Naive thymus-derived CD8-positive, alpha-beta T cell (primary cell): ENCODE measurements around the gene CDC42BPB. TPM values are rescaled to one million over a fixed set of nuclear protein-coding genes. Genes with fewer than 3 reads are reported as not detected.

Experiments used
- ATAC-seq, 2 donors: fragments of 150-1000 bp; cut with Tn5 transposase in 1 of 2; sonication (Bioruptor Pico), chemical (Tn5 transposase) in 1 of 2; 1 replicate in 1 of 2; 2 replicates in 1 of 2; pipeline ENCODE4 v1.10.0; 2021; ENCODE audit warnings: mild to moderate bottlenecking in 2 of 2, moderate library complexity in 2 of 2
- POLR2A ChIA-PET: fragments of 350-600 bp; sonication (Branson Sonifier 250); formaldehyde crosslinking; loops from one replicate; lab custom pipeline; 2021; ENCODE audit warnings: antibody characterized with exemption; lab: Charles Lee
- DNase-seq, 10 donors: peaks; one replicate each; pipeline versions ENCODE4 v3.0.0 to v3.0.0-alpha.2; 2020 to 2022
- H3K27ac Mint-ChIP-seq, 10 donors: one replicate each; pipeline ENCODE4 v1.8.0; 2020 to 2022; ENCODE audit warnings: mild to moderate bottlenecking in 10 of 10, mixed read lengths in 10 of 10, moderate library complexity in 4 of 10, inconsistent platforms in 1 of 10
- H3K27me3 Mint-ChIP-seq, 5 donors: one replicate each; pipeline ENCODE4 v1.8.0; 2021 to 2022; ENCODE audit warnings: mixed read lengths in 5 of 5
- H3K36me3 Mint-ChIP-seq, 3 donors: one replicate each; pipeline ENCODE4 v1.8.0; 2020 to 2022; ENCODE audit warnings: mixed read lengths in 3 of 3, mild to moderate bottlenecking in 2 of 3, inconsistent platforms in 1 of 3
- H3K4me1 Mint-ChIP-seq, 4 donors: one replicate each; pipeline ENCODE4 v1.8.0; 2021 to 2022; ENCODE audit warnings: mixed read lengths in 4 of 4
- H3K4me3 Mint-ChIP-seq, 10 donors: one replicate each; pipeline ENCODE4 v1.8.0; 2020 to 2022; ENCODE audit warnings: mild to moderate bottlenecking in 10 of 10, mixed read lengths in 10 of 10, moderate library complexity in 6 of 10, inconsistent platforms in 1 of 10
- H3K9me3 Mint-ChIP-seq, 9 donors: one replicate each; pipeline ENCODE4 v1.8.0; 2020 to 2022; ENCODE audit warnings: mixed read lengths in 9 of 9, mild to moderate bottlenecking in 3 of 9, inconsistent platforms in 1 of 9, moderate library complexity in 1 of 9
- polyA plus RNA-seq, 3 donors: library from polyadenylated mRNA; unstranded; fragments of 300-500 nt; fragmentation: Illumina TruSeq; gene quantifications; one replicate each; pipeline ENCODE4 v1.2.3, GENCODE V29; 2021
- total RNA-seq, 8 experiments: library from RNA in 2 of 8; stranded (reverse) in 2 of 8; gene quantifications; one replicate each; pipeline ENCODE4 v1.2.3 and lab custom pipeline; 2021 to 2026

Gene CDC42BPB
- total and polyA plus RNA-seq, 5 experiments from 2014 or later = 0.20 to 6.3 (median 0.73) TPM

DNA sequence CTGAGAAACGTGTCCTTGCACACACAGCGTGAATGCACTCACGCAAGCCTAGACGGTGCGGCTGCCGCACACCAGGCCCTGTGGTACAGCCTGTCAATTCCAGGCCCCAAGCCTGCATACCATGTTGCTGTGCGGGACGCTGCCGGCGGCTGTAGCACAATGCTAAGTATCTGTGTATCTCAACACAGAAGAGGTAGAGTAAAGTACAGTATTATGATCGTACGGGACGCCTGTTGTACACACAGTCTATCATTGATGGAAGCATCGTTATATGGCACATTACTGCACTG lies 89.9 kb downstream of the CDC42BPB start:
- Mint-ChIP-seq H3K4me3 (no peak overlapping the region), H3K9me3 (no peaks in the 10 kb centered on the region), H3K4me1 (no peaks in the 10 kb centered on the region), H3K36me3 (peaks cover 4 to 8% (median 6%) of the 10 kb centered on the region in 3 donors), H3K27ac (no peak overlapping the region), H3K27me3 (no peaks in the 10 kb centered on the region)
- POLR2A ChIA-PET = no interaction called here
- ATAC-seq = no peak
- no peak for DNase-seq

DNA sequence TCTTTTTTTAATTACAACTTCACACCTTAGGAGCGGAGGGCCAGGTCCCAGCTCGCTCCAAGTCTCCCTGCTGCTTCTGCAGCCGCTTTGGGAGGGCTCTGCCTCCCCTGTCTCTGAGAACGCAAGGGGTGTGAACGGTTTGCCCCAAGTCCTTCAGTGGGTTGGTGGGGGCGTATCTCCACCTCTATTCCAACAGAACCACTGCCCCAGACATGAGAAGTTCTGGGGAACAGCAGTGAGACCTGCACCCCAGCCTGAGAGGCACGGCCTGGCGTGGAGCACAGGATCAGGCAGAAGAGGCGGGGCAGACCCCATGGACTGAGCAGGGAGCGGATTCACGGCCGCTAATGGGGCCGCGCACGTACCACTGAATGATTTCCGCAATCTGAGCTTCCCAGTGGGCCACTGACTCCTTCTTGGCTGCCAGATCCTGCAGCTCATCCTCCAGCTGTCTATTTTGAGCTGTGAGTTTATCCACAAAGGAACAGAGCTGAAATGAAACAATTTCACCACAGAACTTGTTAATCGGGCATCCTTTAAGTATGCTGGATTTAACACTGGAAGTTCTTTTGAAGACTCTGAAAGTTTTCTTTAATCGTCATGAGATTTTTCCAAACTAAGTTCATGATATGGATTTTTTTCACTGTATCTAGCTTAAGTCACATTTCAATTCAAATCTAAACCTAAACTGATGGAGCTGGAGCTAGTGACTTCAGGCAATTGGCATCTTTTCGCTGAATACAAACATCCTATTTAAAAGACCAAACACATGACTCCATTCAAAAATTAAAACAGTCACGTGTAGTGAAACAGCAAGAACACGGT lies 90.5 kb downstream of the CDC42BPB start:
- peaks cover 4 to 8% (median 5%) of the 10 kb centered on the region in 3 donors for H3K36me3 Mint-ChIP-seq
- no peaks in the 10 kb centered on the region for H3K9me3 Mint-ChIP-seq
- no peaks in the 10 kb centered on the region for H3K4me1 Mint-ChIP-seq
- H3K27me3 Mint-ChIP-seq = no peaks in the 10 kb centered on the region
- ATAC-seq (no peak), DNase-seq (no peak)
- H3K27ac Mint-ChIP-seq = peak overlapping the region in 1 of 10 donors; percentile 27
- POLR2A ChIA-PET = interaction anchor here (1.2 kb wide), 1 partner anchor 234 kb away, joined by 3 read pairs; no protein-coding TSS in a partner anchor
- H3K4me3 Mint-ChIP-seq = no peak overlapping the region

DNA sequence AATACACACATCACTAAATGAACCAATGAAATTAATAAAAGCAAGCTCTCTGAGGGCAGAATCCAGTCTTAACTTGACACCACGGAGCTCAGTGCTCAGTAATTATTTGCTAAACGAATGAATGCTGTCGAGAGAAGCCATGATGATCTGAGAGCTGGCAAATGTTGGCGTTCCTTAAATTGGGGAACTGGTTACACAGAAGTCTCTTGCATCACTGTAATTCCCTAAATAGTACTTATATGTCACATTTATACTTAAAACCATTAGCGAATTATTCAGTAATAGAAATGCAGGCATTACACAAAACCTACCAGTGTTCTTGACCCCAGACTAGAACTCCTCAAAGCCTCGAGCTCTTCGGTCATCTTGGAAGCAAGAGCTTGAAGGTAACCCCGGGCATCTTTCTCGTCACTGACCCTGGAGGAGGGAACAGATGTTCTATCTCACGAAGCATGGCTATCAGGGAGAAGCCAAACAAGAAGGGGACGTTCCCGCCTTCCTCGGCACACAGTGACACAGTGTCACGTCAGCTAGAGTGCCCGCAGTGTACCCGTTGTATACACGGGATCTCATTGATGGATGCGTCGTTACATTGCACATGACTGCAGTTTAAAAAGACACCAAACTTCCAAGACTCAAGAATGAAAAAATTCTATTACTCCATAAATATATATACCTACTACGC lies 91.2 kb downstream of the CDC42BPB start:
- Mint-ChIP-seq H3K27me3 (no peaks in the 10 kb centered on the region), H3K9me3 (no peaks in the 10 kb centered on the region), H3K36me3 (peaks cover 3 to 8% (median 4%) of the 10 kb centered on the region in 3 donors), H3K4me3 (no peak overlapping the region), H3K27ac (peak overlapping the region in 1 of 10 donors; percentile 24), H3K4me1 (no peaks in the 10 kb centered on the region)
- POLR2A ChIA-PET = interaction anchor here (1.2 kb wide), 1 partner anchor 234 kb away, joined by 3 read pairs; no protein-coding TSS in a partner anchor
- no peak for DNase-seq
- no peak for ATAC-seq

DNA sequence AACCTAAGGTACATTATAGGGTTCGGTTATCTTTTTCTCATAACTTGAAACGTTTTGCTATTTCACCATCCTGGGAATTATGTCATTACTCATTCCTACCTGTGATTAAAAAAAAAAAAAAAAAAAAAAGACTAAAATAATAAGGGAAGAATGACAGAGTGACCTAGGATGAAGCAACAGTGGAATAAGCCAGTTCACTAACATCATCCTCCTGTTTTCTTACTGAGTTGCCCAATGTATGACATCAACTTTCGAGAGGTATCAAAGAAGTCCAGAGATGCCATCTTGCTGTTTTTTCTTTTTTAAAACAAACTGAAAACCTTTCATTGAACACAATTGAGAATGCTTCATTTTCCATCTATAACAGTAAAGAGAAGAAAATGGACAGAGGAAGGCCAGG lies 92.1 kb downstream of the CDC42BPB start:
- no peaks in the 10 kb centered on the region for H3K9me3 Mint-ChIP-seq
- H3K36me3 Mint-ChIP-seq = peaks cover 3 to 8% (median 4%) of the 10 kb centered on the region in 3 donors
- POLR2A ChIA-PET = no interaction called here
- no peak for DNase-seq
- H3K27ac Mint-ChIP-seq = no peak overlapping the region
- no peak overlapping the region for H3K4me3 Mint-ChIP-seq
- no peaks in the 10 kb centered on the region for H3K27me3 Mint-ChIP-seq
- ATAC-seq = no peak
- no peaks in the 10 kb centered on the region for H3K4me1 Mint-ChIP-seq

DNA sequence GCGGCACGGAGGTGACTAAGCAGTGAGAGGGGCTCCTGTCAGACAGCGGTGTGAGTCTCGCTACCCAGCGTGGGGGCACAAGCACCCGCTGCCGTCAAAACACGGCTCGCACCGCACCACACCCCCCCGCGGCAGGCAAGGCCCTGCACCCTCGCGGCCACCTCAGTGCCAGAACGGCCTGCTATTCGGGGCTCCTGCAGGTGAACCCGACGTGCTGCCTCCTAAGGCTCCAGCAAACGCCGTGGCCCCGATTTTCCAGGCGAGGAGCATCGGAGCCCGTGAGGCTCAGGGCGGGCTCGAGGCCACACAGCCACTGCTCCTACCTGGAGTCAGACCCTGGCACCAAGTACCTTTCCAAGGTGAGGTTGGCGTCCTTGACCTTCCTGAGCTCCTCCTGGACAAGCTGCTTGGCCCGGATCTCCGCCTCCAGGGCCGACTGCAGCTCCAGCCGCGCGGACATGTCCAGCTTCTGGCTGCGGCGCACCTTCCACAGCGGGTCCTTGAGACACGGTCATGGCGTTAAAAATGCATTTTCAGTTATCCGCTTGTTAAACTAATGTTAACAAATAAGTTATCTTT lies 93.1 kb downstream of the CDC42BPB start:
- H3K4me3 Mint-ChIP-seq = no peak overlapping the region
- DNase-seq = no peak
- POLR2A ChIA-PET = no interaction called here

DNA sequence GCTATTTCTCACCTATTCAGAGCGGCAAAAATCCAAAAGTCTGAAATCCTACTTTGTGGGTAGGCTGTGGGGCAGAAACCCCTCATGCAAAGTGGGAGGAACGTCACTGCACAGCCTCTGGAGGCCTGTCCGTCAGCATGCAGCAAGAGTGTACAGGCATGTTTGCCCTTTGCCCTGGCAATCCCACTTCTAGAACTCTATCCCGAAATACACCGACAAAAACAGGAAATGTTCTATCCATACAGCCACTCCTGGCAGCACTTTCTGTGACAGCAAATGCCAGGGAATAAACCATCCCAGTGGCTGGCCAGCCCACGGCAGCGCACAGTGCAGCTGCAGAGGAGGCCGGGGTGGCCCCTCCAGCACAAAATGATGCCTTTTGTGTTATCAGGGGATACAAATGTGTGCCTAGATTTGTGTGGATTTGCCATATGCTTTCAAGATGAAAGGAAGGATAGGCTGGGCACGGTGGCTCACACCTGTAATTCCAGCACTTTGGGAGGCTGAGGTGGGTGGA lies 95.2 kb downstream of the CDC42BPB start:
- Mint-ChIP-seq H3K27ac (peak overlapping the region in 1 of 10 donors; percentile 59), H3K4me3 (no peak overlapping the region), H3K9me3 (no peaks in the 10 kb centered on the region), H3K4me1 (no peaks in the 10 kb centered on the region), H3K36me3 (peaks cover 0 to 6% (median 3%) of the 10 kb centered on the region in 3 donors), H3K27me3 (no peaks in the 10 kb centered on the region)
- DNase-seq (no peak), ATAC-seq (no peak)
- POLR2A ChIA-PET = interaction anchor here (0.6 kb wide), 1 partner anchor 11 kb away, joined by 5 read pairs; no protein-coding TSS in a partner anchor

More for the DNA sequence above, 93.1 kb downstream of the CDC42BPB start:
- H3K27me3 Mint-ChIP-seq = no peaks in the 10 kb centered on the region
- no peak overlapping the region for H3K27ac Mint-ChIP-seq
- H3K36me3 Mint-ChIP-seq = peaks cover 3 to 8% (median 4%) of the 10 kb centered on the region in 3 donors
- H3K9me3 Mint-ChIP-seq = no peaks in the 10 kb centered on the region
- no peaks in the 10 kb centered on the region for H3K4me1 Mint-ChIP-seq
- no peak for ATAC-seq

DNA sequence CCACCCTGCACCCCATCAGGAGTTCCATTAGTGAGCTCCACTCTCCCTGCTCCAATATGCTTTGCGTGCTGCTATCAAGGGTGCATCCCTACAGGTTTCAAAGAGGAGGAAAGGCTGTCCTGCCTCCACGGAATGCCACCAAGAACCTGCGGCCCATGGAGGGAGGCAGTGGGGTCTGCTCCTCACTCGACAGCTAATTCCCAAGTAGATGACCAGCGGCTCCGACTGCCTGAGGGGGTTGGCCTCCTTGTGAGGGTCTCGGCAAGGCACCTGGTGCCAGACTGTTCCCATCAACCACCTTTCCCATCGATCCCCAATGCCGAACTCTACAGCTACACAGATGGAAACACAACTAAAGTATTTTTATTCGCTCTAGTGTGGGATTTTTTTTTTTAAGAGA lies 98.9 kb downstream of the CDC42BPB start:
- Mint-ChIP-seq H3K4me1 (no peaks in the 10 kb centered on the region), H3K27ac (no peak overlapping the region), H3K9me3 (no peaks in the 10 kb centered on the region), H3K4me3 (no peak overlapping the region), H3K27me3 (no peaks in the 10 kb centered on the region), H3K36me3 (peaks cover 0 to 2% (median 2%) of the 10 kb centered on the region in 3 donors)
- POLR2A ChIA-PET = no interaction called here
- ATAC-seq (no peak), DNase-seq (no peak)

DNA sequence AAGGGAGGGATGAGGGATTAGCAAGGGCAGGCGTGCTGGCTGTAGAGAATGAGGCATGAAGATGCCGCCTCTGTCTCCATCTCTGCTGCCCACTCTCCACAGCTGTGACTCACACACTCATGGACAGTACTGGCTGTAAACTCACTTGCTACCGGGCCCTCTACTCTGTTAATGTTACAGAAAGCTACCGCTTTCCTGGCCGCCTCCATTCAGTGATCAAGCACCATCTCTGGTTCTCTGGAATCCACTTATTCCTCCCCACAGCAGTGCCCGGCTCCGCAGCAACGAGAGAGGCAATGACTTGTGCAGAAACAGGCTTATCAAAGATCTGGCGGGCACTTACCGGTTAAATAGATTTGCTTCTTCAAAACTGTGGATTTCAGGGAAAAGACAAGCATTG lies 100.1 kb downstream of the CDC42BPB start:
- Mint-ChIP-seq H3K4me3 (no peak overlapping the region), H3K4me1 (no peaks in the 10 kb centered on the region), H3K27ac (no peak overlapping the region), H3K9me3 (no peaks in the 10 kb centered on the region), H3K36me3 (peaks cover 0 to 3% (median 2%) of the 10 kb centered on the region in 3 donors), H3K27me3 (no peaks in the 10 kb centered on the region)
- POLR2A ChIA-PET = no interaction called here
- DNase-seq = no peak
- ATAC-seq = no peak

DNA sequence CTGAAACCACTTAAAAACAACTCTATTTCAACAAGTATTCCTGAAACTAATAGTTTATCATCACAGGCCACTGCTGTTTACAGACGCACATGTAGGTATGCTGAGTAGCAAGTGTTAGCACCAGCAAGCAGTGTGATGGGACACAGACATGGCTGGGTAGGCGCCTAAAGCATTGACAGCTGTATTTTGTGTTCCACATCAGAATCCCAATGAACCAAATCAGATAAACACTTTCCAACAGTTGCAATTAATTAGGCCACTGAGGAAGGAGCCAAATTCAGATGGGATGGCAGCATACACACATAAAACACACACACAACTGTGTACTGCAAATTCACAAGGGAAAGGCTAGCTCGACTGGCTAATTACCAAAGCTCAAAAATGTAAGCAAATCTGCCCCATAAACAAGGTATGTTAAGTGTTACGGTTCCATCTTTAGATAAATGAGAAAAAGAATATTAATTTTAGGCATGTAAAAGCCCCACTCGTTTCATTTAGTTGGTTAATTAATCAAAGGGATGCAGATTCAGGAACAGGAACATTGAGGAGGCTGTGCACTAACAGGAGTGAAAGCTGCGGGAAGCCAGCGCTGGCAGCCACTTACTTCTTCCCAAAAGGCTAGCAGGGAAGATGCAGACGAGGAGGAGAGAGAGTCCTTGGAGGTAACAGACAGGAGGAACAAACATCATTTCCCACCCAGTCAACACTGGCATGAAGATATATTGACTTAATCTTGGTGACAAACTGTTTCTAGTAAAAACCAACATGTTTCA lies 101.5 kb downstream of the CDC42BPB start:
- DNase-seq (no peak), ATAC-seq (no peak)
- Mint-ChIP-seq H3K27me3 (no peaks in the 10 kb centered on the region), H3K27ac (peak overlapping the region in 1 of 10 donors; percentile 11), H3K9me3 (no peaks in the 10 kb centered on the region), H3K4me1 (no peaks in the 10 kb centered on the region), H3K36me3 (peaks cover 0 to 3% (median 2%) of the 10 kb centered on the region in 3 donors), H3K4me3 (no peak overlapping the region)
- POLR2A ChIA-PET = no interaction called here

DNA sequence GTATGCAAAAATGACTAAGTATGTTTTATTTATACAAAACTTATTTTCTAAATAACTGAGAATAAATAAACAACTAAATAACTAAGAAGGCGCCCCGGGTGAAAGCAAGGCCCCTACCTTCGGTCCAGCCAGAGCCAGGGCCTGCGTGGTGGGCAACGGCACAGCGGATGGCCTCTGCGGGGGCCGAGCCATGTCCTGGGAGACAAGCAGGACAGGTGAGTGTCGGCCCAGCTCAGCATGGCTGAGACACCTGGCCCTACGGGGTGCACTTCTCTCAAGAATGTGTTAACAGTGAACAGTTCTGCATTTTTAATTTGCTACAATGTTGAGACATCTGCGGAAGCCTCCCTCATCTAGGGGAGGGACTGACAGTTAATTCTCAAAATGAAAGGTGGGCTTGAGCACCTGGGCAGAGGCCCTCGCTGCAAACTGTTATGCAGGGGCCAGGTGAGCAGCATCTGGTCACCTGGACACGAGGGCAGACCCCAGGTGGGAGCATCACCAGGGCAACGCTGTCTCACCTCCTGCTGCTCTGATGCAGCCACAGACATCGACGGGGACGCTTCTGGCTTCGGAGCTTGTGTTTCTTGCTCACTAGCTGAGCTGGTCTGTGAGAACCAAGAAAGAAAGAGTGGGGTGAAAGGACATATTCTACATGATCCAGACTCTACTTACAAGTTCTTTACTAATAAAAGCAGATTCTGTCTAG lies 103.1 kb downstream of the CDC42BPB start:
- no peak for DNase-seq
- H3K27ac Mint-ChIP-seq = no peak overlapping the region
- POLR2A ChIA-PET = no interaction called here
- ATAC-seq = no peak
- H3K4me3 Mint-ChIP-seq = no peak overlapping the region
- H3K27me3 Mint-ChIP-seq = no peaks in the 10 kb centered on the region
- H3K9me3 Mint-ChIP-seq = no peaks in the 10 kb centered on the region
- peaks cover 4 to 8% (median 6%) of the 10 kb centered on the region in 4 donors for H3K4me1 Mint-ChIP-seq
- H3K36me3 Mint-ChIP-seq = peaks cover 0 to 3% (median 2%) of the 10 kb centered on the region in 3 donors

DNA sequence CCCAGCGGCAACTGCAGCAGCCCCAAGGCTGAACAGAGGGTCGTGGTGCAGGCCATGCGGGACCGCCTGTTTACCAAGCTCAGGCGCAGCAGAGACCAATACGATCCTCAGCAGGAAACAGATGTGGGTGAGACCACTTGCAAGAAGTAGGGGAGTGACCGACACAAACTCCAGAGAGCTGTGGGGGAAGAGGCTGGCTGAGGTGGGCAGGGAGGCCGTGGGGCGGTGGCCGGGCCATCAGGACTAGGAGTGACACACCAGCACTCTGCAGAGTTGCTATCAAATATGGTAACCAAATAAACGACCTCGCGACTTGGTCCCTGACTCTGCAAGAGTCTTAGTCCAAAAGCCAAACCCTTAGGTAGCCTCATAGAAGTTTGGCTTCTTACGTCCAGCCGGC lies 104.2 kb downstream of the CDC42BPB start:
- no peak overlapping the region for H3K4me3 Mint-ChIP-seq
- peaks cover 10 to 15% (median 13%) of the 10 kb centered on the region in 4 donors for H3K4me1 Mint-ChIP-seq
- no peaks in the 10 kb centered on the region for H3K27me3 Mint-ChIP-seq
- peaks cover 0 to 3% (median 2%) of the 10 kb centered on the region in 3 donors for H3K36me3 Mint-ChIP-seq
- no peaks in the 10 kb centered on the region for H3K9me3 Mint-ChIP-seq
- peak overlapping the region in 2 of 10 donors; percentile 34 to 38 for H3K27ac Mint-ChIP-seq
- ATAC-seq = no peak
- POLR2A ChIA-PET = no interaction called here
- DNase-seq = no peak

DNA sequence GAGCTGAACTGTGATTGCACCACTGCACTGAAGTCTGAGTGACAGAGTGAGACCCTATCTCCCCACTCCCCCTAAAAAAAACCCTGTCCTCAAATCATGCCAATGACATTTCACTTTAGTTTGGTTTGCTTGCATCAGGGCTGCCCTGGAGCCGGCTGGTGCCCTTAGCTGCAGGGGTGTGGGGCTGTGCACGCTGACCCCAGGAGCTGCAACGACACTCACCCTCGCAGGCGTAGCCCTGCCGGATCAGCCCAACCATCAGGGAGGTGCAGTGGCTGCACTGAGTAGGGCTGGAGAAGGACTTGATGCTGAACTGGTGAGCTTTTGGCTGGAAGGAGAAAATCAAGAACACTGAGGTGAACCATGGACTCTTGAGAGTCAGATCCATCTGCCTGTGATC lies 105.1 kb downstream of the CDC42BPB start:
- no peak overlapping the region for H3K4me3 Mint-ChIP-seq
- peaks cover 0 to 3% (median 2%) of the 10 kb centered on the region in 3 donors for H3K36me3 Mint-ChIP-seq
- POLR2A ChIA-PET = no interaction called here
- H3K27me3 Mint-ChIP-seq = no peaks in the 10 kb centered on the region
- peaks cover 10 to 22% (median 18%) of the 10 kb centered on the region in 4 donors for H3K4me1 Mint-ChIP-seq
- DNase-seq = no peak
- no peak for ATAC-seq
- H3K9me3 Mint-ChIP-seq = no peaks in the 10 kb centered on the region
- peak overlapping the region in 1 of 10 donors; percentile 43 for H3K27ac Mint-ChIP-seq
